Endothelial cell of umbilical vein (primary cell): ENCODE results near the gene SIGMAR1. TPM values are rescaled to one million over a fixed set of nuclear protein-coding genes. Genes with fewer than 3 reads are reported as not detected.

ENCODE experiments used
- BruUV-seq: library from RNA; stranded (reverse); fragments of 400-500 nt; replicated peaks from 2 replicates; lab custom pipeline; 2021; lab: Mats Ljungman, UMichigan
- CTCF ChIA-PET: fragments of 300-600, 350-600 bp; sonication (Branson Sonifier 250); formaldehyde crosslinking; loops from one replicate; lab custom pipeline; 2021; ENCODE audit warnings: antibody characterized with exemption, inconsistent platforms; lab: Charles Lee
- POLR2A ChIA-PET: fragments of 300-600, 350-600 bp; sonication (Branson Sonifier 250); formaldehyde crosslinking; loops from one replicate; lab custom pipeline; 2021; ENCODE audit warnings: antibody characterized with exemption, inconsistent platforms; lab: Charles Lee
- DNase-seq: peaks from one replicate; pipeline ENCODE4 v3.0.0-alpha.2; 2011; ENCODE audit warnings: low read depth, low spot score
- FAIRE-seq: peaks from 2 replicates; lab custom pipeline; 2011; peaks lifted over from hg19 to GRCh38; lab: Jason Lieb, UNC
- H2AFZ ChIP-seq: 2 replicates; pipeline ENCODE4 v1.6.0; 2012; ENCODE audit warnings: low read depth, low read length, control low read depth, inconsistent platforms
- H3K27ac ChIP-seq: 2 replicates; pipeline ENCODE4 v1.5.1; 2011; ENCODE audit warnings: low read depth, mild to moderate bottlenecking, control low read depth, low read length, moderate library complexity; ENCODE audit not compliant: insufficient read depth
- H3K27me3 ChIP-seq, 2 experiments: 2 replicates each; pipeline versions ENCODE4 v1.6.0 to v1.6.1; 2011; ENCODE audit warnings: low read length in 2 of 2, mixed read lengths in 1 of 2; ENCODE audit not compliant: control insufficient read depth in 2 of 2, insufficient read depth in 2 of 2
- H3K36me3 ChIP-seq, 2 experiments: 2 replicates in 1 of 2; 3 replicates in 1 of 2; pipeline ENCODE4 v1.5.1; 2011; ENCODE audit warnings: low read length in 2 of 2, mild to moderate bottlenecking in 1 of 2, moderate library complexity in 1 of 2; ENCODE audit not compliant: control insufficient read depth in 2 of 2, insufficient read depth in 2 of 2; ENCODE audit errors: extremely low read depth in 1 of 2
- H3K4me1 ChIP-seq: 3 replicates; pipeline ENCODE4 v1.5.1; 2011; ENCODE audit warnings: mild to moderate bottlenecking, low read length; ENCODE audit not compliant: control insufficient read depth, insufficient read depth; ENCODE audit errors: extremely low read depth
- H3K4me2 ChIP-seq: 2 replicates; pipeline ENCODE4 v1.6.1; 2011; ENCODE audit warnings: low read length, control low read depth, mixed read lengths; ENCODE audit not compliant: insufficient read depth
- H3K4me3 ChIP-seq, 3 experiments: fragments of 200-600 bp in 1 of 3; sonication (generic), shearing (Covaris generic) in 1 of 3; replicated peaks in 1 of 3; 2 replicates each; pipeline ENCODE4 v1.5.1; 2011 to 2016; ENCODE audit warnings: control low read depth in 3 of 3, low read length in 3 of 3, mild to moderate bottlenecking in 2 of 3, inconsistent platforms in 1 of 3, low read depth in 1 of 3, moderate library complexity in 1 of 3; ENCODE audit not compliant: insufficient read depth in 1 of 3
- H3K79me2 ChIP-seq: 2 replicates; pipeline ENCODE4 v1.6.0; 2012; ENCODE audit warnings: low read length, inconsistent platforms; ENCODE audit not compliant: control insufficient read depth, insufficient read depth
- H3K9ac ChIP-seq: replicated peaks from 2 replicates; pipeline ENCODE3; 2011; ENCODE audit warnings: low read length, control low read depth; ENCODE audit not compliant: insufficient read depth; ENCODE audit errors: extremely low read depth
- H3K9me1 ChIP-seq: replicated peaks from 3 replicates; pipeline ENCODE4 v1.6.0; 2011; ENCODE audit warnings: mild to moderate bottlenecking, low read length; ENCODE audit not compliant: control insufficient read depth, insufficient read depth; ENCODE audit errors: extremely low read depth
- H3K9me3 ChIP-seq: replicated peaks from 2 replicates; pipeline ENCODE4 v1.5.1; 2012; ENCODE audit warnings: low read length, inconsistent platforms; ENCODE audit not compliant: control insufficient read depth, insufficient read depth
- H4K20me1 ChIP-seq: replicated peaks from 2 replicates; pipeline ENCODE3; 2011; ENCODE audit warnings: mild to moderate bottlenecking, low read length; ENCODE audit not compliant: control insufficient read depth, insufficient read depth; ENCODE audit errors: extremely low read depth
- CTCF ChIP-seq, 2 donors: IDR thresholded peaks; 1 replicate in 1 of 2; 2 replicates in 1 of 2; pipeline ENCODE4 v1.5.1; 2011; ENCODE audit warnings: low read length in 2 of 2, mild to moderate bottlenecking in 2 of 2, moderate library complexity in 2 of 2, control low read depth in 1 of 2, inconsistent platforms in 1 of 2, low read depth in 1 of 2; ENCODE audit not compliant: insufficient read depth in 1 of 2; ENCODE audit errors: extremely low read depth in 1 of 2
- EZH2 ChIP-seq: IDR thresholded peaks from 2 replicates; pipeline ENCODE4 v1.6.1; 2012; ENCODE audit warnings: borderline replicate concordance, low read depth, mild to moderate bottlenecking, moderate library complexity, low read length, inconsistent platforms; ENCODE audit not compliant: severe bottlenecking
- FOS ChIP-seq: IDR thresholded peaks from 2 replicates; pipeline ENCODE4 v1.6.1; 2011; ENCODE audit warnings: mild to moderate bottlenecking, low read length, moderate library complexity, borderline replicate concordance; ENCODE audit not compliant: insufficient read depth
- GATA2 ChIP-seq: IDR thresholded peaks from 2 replicates; pipeline ENCODE4 v1.7.0; 2011; ENCODE audit warnings: low read depth, mild to moderate bottlenecking, moderate library complexity, mixed read lengths, low read length; ENCODE audit not compliant: insufficient read length, insufficient read depth
- JUN ChIP-seq: IDR thresholded peaks from 2 replicates; pipeline ENCODE4 v1.6.1; 2011; ENCODE audit warnings: borderline replicate concordance, low read depth; ENCODE audit not compliant: insufficient read length, insufficient read depth
- MYC ChIP-seq: IDR thresholded peaks from one replicate; pipeline ENCODE4 v1.6.1; 2011; ENCODE audit warnings: mild to moderate bottlenecking, low read depth, low read length
- POLR2A ChIP-seq: IDR thresholded peaks from 2 replicates; pipeline ENCODE4 v1.6.1; 2012; ENCODE audit warnings: low read depth, mild to moderate bottlenecking, control low read depth, low read length
- POLR2AphosphoS5 ChIP-seq: IDR thresholded peaks from 2 replicates; pipeline ENCODE4 v1.6.1; 2012; ENCODE audit warnings: low read depth, mild to moderate bottlenecking, control low read depth, low read length, moderate library complexity; ENCODE audit not compliant: insufficient read depth
- dilution Hi-C: fragments of 300-500 bp; cut with MboI; formaldehyde crosslinking; loops from one replicate; pipeline ENCODE4 v1.15.0; 2019; ENCODE audit warnings: low sequenced_read_pairs; ENCODE audit not compliant: extremely low pct_ligation_motif_present
- intact Hi-C: fragments of 100-400 bp; cut with micrococcal nuclease; formaldehyde crosslinking; loops from one replicate; pipeline ENCODE4 v1.10.0; 2022
- polyA plus RNA-seq, 4 experiments: library from polyadenylated mRNA; depleted of rRNA in 3 of 4; stranded (reverse) in 3 of 4; unstranded in 1 of 4; fragments of >200 nt; gene quantifications; 2 replicates each; pipeline versions ENCODE4 v1.2.1 to v1.2.3, GENCODE V29; 2011 to 2012; ENCODE audit warnings: missing spikeins in 1 of 4
- total RNA-seq: library from RNA; stranded (reverse); gene quantifications from 2 replicates; pipeline ENCODE4 v1.2.3, GENCODE V29; 2021
- TF ChIP-seq, protein P1 (sequence below): IDR thresholded peaks from 2 replicates; pipeline ENCODE4 v1.6.1; 2011; ENCODE audit not compliant: insufficient read depth, insufficient read length

The SIGMAR1 gene
- total and polyA plus RNA-seq, 2 donors (not counting 3 experiments of a cell fraction or from before 2014, with no cell fraction given): 78.4 to 81.2 TPM

GRCh38 chr9:34655394-34655793 is 17.8 kb upstream of the SIGMAR1 start:
- POLR2A ChIA-PET: no interaction called here
- Histone ChIP-seq H4K20me1 (no peaks in the 10 kb centered on the region), H3K9me1 (no peaks in the 10 kb centered on the region), H3K4me2 (no peak overlapping the region), H3K4me1 (peaks cover 23% of the 10 kb centered on the region), H3K27me3 (no peaks in the 10 kb centered on the region), H2AFZ (no peak overlapping the region), H3K4me3 (no peak overlapping the region), H3K9ac (no peak overlapping the region), H3K36me3 (no peaks in the 10 kb centered on the region), H3K27ac (no peak overlapping the region), H3K9me3 (no peaks in the 10 kb centered on the region), H3K79me2 (no peaks in the 10 kb centered on the region)
- BruUV-seq: no TSS peak
- no peak for FAIRE-seq
- TF ChIP-seq GATA2: no peak
- TF ChIP-seq MYC: no peak
- no peak for TF ChIP-seq POLR2A
- TF ChIP-seq JUN: no peak
- no peak for TF ChIP-seq EZH2
- TF ChIP-seq FOS: no peak
- no peak for TF ChIP-seq POLR2AphosphoS5
- no peak for TF ChIP-seq CTCF (IDR thresholded peaks at IDR 0.05; ENCODE audit: extremely low read depth in 1 of 2, insufficient read depth in 1 of 2, low read depth in 1 of 2, low read length in 2 of 2)
- TF ChIP-seq, protein P1, sequence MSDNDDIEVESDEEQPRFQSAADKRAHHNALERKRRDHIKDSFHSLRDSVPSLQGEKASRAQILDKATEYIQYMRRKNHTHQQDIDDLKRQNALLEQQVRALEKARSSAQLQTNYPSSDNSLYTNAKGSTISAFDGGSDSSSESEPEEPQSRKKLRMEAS: no peak
- dilution Hi-C loops (no loop called here), intact Hi-C loops (no loop called here)
- CTCF ChIA-PET: interaction anchor here (0.9 kb wide), 1 partner anchor 48 kb away, joined by 3 read pairs; no protein-coding TSS in a partner anchor
- no peak for DNase-seq
